Measurements from ENCODE around the gene KANK2.
"Not testable (repeated sequence)": the region's sequence is repeated elsewhere in the genome, so short reads cannot be mapped to it uniquely, and the experiment has no call there.

KANK2 gene

DNA sequence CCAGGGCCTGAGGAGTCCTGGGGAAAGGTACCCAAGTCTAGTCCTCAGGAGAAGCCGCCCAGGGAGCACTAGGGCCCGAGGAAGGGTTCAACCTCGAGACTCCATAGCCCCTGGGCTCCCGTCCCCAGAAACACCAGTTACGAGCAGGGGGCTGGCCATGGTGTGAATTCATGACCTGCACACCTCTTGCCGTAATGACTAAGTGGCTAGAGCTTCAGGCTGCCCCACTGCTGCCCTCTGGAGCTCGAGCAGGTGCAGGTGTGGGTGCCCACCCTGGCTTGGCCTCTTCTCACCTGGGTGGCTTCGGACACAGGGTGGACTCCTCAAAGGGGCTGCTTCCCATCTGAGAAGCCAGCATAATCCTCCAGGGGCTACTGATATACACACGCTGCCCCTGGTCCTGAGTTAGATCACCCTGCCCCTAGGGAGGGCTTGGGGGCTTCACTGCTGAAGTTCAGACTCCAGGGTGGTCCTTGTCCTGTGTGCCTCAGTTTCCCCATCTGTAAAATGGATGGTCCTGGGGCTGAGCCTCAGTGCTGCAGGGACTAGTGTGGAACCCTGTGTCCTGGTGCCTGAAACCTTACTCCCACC, 55.3 kb downstream of the KANK2 start:
- H3K36me3 ChIP-seq (ENCODE audit: insufficient read depth, low read depth, low read length) = peaks cover 18% of the 10 kb centered on the region
- H3K4me1 ChIP-seq (ENCODE audit: insufficient read depth, low read length) = peaks cover 11% of the 10 kb centered on the region; the same call in 1 of the 2 replicates
- no peak overlapping the region for H3K27ac ChIP-seq (ENCODE audit: low read length)
- H3K27me3 ChIP-seq (ENCODE audit: insufficient read depth, low read length) = no peaks in the 10 kb centered on the region
- no peak overlapping the region for H3K9ac ChIP-seq (ENCODE audit: low read depth, low read length)
- no peaks in the 10 kb centered on the region for H3K9me3 ChIP-seq (ENCODE audit: insufficient read depth, low read depth, low read length)
- no peak overlapping the region for H3K4me3 ChIP-seq (ENCODE audit: low read length)

GRCh38 chr19:11140896-11141295, 56.4 kb downstream of the KANK2 start:
- H3K4me3 ChIP-seq (ENCODE audit: low read length) = no peak overlapping the region
- H3K4me1 ChIP-seq (ENCODE audit: insufficient read depth, low read length) = peaks cover 11% of the 10 kb centered on the region; the same call in 1 of the 2 replicates
- no peak overlapping the region for H3K27ac ChIP-seq (ENCODE audit: low read length)

GRCh38 chr19:11140023-11140538, 57.3 kb downstream of the KANK2 start:
- not testable (repeated sequence) for H3K36me3 ChIP-seq (ENCODE audit: insufficient read depth, low read depth, low read length); H3K9me3 ChIP-seq (ENCODE audit: insufficient read depth, low read depth, low read length); H3K9ac ChIP-seq (ENCODE audit: low read depth, low read length); H3K4me3 ChIP-seq (ENCODE audit: low read length); H3K27me3 ChIP-seq (ENCODE audit: insufficient read depth, low read length); H3K27ac ChIP-seq (ENCODE audit: low read length)
- peaks cover 11% of the 10 kb centered on the region; the same call in 1 of the 2 replicates for H3K4me1 ChIP-seq (ENCODE audit: insufficient read depth, low read length)

More at GRCh38 chr19:11140896-11141295, 56.4 kb downstream of the KANK2 start:
- no peaks in the 10 kb centered on the region for H3K27me3 ChIP-seq (ENCODE audit: insufficient read depth, low read length)
- H3K36me3 ChIP-seq (ENCODE audit: insufficient read depth, low read depth, low read length) = peaks cover 10% of the 10 kb centered on the region
- H3K9me3 ChIP-seq (ENCODE audit: insufficient read depth, low read depth, low read length) = no peaks in the 10 kb centered on the region
- H3K9ac ChIP-seq (ENCODE audit: low read depth, low read length) = no peak overlapping the region

DNA sequence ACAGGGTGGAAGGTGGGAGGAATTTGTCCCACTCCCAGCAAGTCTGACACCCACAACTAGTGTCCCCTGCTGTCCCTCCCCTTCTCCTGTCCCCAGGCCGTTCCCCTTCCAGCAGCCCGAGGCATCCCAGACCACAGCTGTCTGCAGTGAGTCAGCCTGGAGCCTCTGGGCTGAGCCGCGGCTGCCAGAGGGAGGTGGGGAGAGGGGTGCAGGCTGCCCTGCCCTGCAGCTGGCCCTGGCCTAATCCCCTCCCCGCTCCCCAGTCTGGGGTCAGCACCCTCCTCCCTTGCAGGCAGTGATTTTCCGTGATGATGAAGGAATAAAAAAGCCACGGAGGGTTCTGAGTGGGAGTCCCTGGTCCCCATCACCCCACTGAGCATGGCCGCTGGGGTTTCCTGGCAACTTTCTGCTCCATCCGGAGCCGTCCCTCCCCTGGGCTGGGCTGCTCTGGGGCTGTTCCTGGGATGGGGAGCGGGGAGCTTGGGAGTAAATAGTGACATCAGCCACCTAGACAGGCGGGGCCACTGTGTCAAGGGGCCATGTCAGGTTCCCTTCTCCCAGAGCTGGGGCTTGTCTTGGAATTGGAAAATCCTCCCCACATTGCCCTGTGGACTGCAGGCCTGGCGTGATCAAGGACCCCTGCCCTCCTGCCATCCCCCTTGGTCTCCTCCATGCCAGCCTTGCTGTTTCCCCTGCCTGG, 58.6 kb downstream of the KANK2 start:
- H3K9ac ChIP-seq (ENCODE audit: low read depth, low read length) = no peak overlapping the region
- no peaks in the 10 kb centered on the region for H3K36me3 ChIP-seq (ENCODE audit: insufficient read depth, low read depth, low read length)
- no peaks in the 10 kb centered on the region for H3K9me3 ChIP-seq (ENCODE audit: insufficient read depth, low read depth, low read length)
- H3K4me1 ChIP-seq (ENCODE audit: insufficient read depth, low read length) = peaks cover 11% of the 10 kb centered on the region; the same call in 1 of the 2 replicates
- peak overlapping the region; percentile 50; the same call in 1 of the 2 replicates for H3K4me3 ChIP-seq (ENCODE audit: low read length)
- H3K27me3 ChIP-seq (ENCODE audit: insufficient read depth, low read length) = no peaks in the 10 kb centered on the region
- no peak overlapping the region for H3K27ac ChIP-seq (ENCODE audit: low read length)

DNA sequence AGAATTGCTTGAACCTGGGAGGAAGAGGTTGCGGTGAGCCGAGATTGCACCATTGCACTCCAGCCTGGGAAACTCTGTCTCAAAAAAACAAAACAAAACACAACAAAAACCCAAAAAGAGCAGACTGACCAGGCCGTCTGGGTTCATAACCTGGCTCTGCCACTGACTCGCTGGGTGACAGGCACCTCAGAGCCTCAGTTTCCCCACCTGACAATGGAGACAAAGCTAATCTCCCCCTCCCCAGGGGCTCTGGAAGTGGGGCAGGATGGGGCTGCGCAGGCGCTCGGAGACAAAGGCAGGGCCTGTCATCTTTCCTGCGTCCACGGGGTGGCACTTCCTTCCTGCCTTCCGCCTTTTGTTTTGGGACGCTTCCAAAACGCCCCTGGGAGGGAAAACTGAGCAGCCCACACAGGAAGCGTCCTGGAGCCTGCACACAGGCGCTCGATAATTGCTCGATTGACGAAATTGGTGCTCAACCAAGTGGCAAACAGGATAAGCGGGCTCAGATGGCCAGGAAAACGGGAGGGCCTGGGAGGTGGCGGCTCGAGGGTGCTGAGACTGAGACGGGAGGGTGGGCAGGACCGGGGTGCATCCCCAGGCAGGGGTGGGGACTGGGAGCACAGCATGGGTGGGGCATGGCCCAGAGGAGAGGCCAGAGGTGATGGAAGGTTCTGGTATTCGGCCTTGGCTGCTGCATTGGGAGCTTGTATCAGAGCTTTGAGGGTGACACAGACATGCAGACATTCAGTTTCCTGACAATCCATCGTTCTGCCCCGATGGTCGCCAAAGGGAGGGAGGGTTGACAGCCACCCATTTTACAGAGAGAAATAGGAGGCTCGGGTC, 59.6 kb downstream of the KANK2 start:
- Histone ChIP-seq H3K27me3 (ENCODE audit: insufficient read depth, low read length) (no peaks in the 10 kb centered on the region), H3K36me3 (ENCODE audit: insufficient read depth, low read depth, low read length) (peaks cover 5% of the 10 kb centered on the region; the same call in 1 of the 2 replicates), H3K9ac (ENCODE audit: low read depth, low read length) (peak overlapping the region; percentile 75), H3K27ac (ENCODE audit: low read length) (no peak overlapping the region), H3K4me1 (ENCODE audit: insufficient read depth, low read length) (peaks cover 7% of the 10 kb centered on the region; the same call in 1 of the 2 replicates), H3K9me3 (ENCODE audit: insufficient read depth, low read depth, low read length) (no peaks in the 10 kb centered on the region), H3K4me3 (ENCODE audit: low read length) (peak overlapping the region; percentile 64)

DNA sequence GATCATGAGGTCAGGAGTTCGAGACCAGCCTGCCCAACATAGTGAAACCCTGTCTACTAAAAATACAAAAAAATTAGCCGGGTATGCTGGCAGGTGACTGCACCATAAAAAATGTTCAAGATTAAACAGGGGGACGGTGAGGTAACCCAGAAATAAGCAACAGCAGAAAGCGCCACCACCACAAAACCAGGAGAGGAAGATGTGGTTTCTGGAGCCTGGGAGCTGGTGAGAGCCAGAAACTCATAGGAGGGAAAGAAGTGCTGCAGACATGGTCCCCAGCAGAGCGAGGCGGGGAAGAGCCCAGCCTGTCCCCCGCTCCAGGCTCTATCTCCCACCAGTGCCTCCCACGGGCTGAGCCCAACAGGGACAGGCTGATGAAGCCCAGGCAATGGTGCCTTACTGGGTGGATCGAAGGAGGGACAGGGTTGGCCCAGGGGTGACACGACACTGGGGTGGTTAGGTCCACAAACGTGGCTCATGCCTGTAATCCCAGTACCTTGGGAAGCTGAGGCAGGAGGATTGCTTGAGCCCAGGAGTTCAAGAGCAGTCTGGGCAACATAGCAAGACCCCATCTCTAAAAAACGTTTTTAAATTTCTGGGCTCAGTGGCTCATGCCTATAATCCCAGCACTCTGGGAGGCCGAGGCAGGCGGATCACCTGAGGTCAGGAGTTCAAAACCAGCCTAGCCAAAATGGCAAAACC, 60.8 kb downstream of the KANK2 start:
- no peak overlapping the region for H3K27ac ChIP-seq (ENCODE audit: low read length)
- no peaks in the 10 kb centered on the region for H3K9me3 ChIP-seq (ENCODE audit: insufficient read depth, low read depth, low read length)
- H3K27me3 ChIP-seq (ENCODE audit: insufficient read depth, low read length) = no peaks in the 10 kb centered on the region
- peaks cover 3% of the 10 kb centered on the region; the same call in 1 of the 2 replicates for H3K4me1 ChIP-seq (ENCODE audit: insufficient read depth, low read length)
- H3K36me3 ChIP-seq (ENCODE audit: insufficient read depth, low read depth, low read length) = peaks cover 16% of the 10 kb centered on the region
- no peak overlapping the region for H3K4me3 ChIP-seq (ENCODE audit: low read length)
- H3K9ac ChIP-seq (ENCODE audit: low read depth, low read length) = no peak overlapping the region

- no peaks in the 10 kb centered on the region for H3K27me3 ChIP-seq (ENCODE audit: insufficient read depth, low read length)
- H3K9ac ChIP-seq (ENCODE audit: low read depth, low read length) = no peak overlapping the region
- H3K4me3 ChIP-seq (ENCODE audit: low read length) = no peak overlapping the region
- no peaks in the 10 kb centered on the region for H3K9me3 ChIP-seq (ENCODE audit: insufficient read depth, low read depth, low read length)
- H3K27ac ChIP-seq (ENCODE audit: low read length) = no peak overlapping the region
- H3K36me3 ChIP-seq (ENCODE audit: insufficient read depth, low read depth, low read length) = peaks cover 67% of the 10 kb centered on the region
- no peaks in the 10 kb centered on the region for H3K4me1 ChIP-seq (ENCODE audit: insufficient read depth, low read length)
Measured at GRCh38 chr19:11131471-11131870, 65.9 kb downstream of the KANK2 start.

DNA sequence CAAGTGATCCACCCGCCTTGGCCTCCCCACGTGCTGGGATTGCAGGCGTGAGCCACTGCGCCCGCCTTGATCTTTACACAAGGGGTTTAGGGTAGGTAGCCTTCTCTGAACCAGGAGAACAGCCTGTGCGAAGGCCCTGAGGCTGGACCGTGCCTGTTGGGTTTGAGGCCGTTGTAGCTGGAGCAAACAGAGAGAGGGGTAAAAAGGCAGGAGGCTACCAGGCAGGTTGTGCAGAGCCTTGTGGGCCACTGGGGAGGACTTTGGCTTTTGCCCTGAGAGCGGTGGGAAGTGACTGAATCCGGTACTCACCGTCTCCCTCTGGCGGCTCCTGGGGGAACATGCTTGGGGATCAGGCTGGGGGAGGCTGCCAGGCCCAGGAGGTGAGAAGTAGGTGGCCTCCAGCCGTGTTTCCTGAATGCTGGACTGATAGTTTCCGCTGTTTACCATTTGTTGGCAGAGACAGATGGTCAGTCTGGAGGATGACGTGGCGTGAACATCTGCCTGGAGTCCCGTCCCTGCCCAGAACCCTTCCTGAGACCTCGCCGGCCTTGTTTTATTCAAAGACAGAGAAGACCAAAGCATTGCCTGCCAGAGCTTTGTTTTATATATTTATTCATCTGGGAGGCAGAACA, 66.4 kb downstream of the KANK2 start:
- Histone ChIP-seq H3K27me3 (ENCODE audit: insufficient read depth, low read length) (no peaks in the 10 kb centered on the region), H3K27ac (ENCODE audit: low read length) (no peak overlapping the region), H3K9me3 (ENCODE audit: insufficient read depth, low read depth, low read length) (no peaks in the 10 kb centered on the region), H3K36me3 (ENCODE audit: insufficient read depth, low read depth, low read length) (peaks cover 72% of the 10 kb centered on the region), H3K4me3 (ENCODE audit: low read length) (no peak overlapping the region), H3K9ac (ENCODE audit: low read depth, low read length) (no peak overlapping the region), H3K4me1 (ENCODE audit: insufficient read depth, low read length) (no peaks in the 10 kb centered on the region)

GRCh38 chr19:11127905-11128304, 69.4 kb downstream of the KANK2 start:
- no peaks in the 10 kb centered on the region for H3K4me1 ChIP-seq (ENCODE audit: insufficient read depth, low read length)
- no peak overlapping the region for H3K4me3 ChIP-seq (ENCODE audit: low read length)
- peaks cover 98% of the 10 kb centered on the region for H3K36me3 ChIP-seq (ENCODE audit: insufficient read depth, low read depth, low read length)
- no peak overlapping the region for H3K9ac ChIP-seq (ENCODE audit: low read depth, low read length)
- H3K27ac ChIP-seq (ENCODE audit: low read length) = no peak overlapping the region
- H3K9me3 ChIP-seq (ENCODE audit: insufficient read depth, low read depth, low read length) = no peaks in the 10 kb centered on the region
- H3K27me3 ChIP-seq (ENCODE audit: insufficient read depth, low read length) = no peaks in the 10 kb centered on the region

DNA sequence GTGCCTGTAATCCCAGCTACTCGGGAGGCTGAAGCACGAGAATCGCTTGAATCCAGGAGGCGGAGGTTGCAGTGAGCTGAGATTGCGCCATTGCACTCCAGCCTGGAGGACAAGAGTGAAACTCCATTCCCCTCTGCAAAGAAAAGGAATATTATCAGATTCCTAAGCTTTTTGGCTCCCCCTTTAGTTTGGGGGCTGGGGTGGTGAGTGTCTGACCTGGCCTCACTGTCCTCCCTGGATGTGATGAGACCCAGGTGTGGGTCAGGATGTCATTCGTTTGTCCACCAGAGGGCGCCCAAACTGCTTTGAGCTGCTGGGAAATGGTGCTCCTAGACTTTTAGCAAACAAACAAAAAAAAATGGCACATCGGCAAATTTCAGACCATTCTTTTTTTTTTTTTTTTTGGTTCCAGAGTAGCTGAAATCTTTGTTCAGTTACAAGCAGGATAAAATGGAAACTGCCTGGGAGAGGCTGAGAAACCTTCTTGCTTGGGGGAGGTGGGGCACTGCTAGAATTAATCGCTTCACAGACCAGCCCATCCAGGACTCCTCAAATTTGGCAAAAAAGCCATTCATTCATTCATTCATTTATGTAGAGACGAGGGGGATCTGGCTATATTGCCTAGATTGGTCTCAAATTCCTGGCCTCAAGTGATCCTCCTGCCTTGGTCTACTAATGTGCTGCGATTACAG, 71.2 kb downstream of the KANK2 start:
- H3K27ac ChIP-seq (ENCODE audit: low read length) = no peak overlapping the region
- no peak overlapping the region for H3K9ac ChIP-seq (ENCODE audit: low read depth, low read length)
- no peaks in the 10 kb centered on the region for H3K9me3 ChIP-seq (ENCODE audit: insufficient read depth, low read depth, low read length)
- H3K4me3 ChIP-seq (ENCODE audit: low read length) = no peak overlapping the region
- no peaks in the 10 kb centered on the region for H3K4me1 ChIP-seq (ENCODE audit: insufficient read depth, low read length)
- H3K27me3 ChIP-seq (ENCODE audit: insufficient read depth, low read length) = no peaks in the 10 kb centered on the region
- peaks cover 96% of the 10 kb centered on the region for H3K36me3 ChIP-seq (ENCODE audit: insufficient read depth, low read depth, low read length)

Measured in iPS-20b (cell line).